Lung (tissue), 12 donors: ENCODE data around the gene WASF2. TPM values are rescaled to one million over a fixed set of nuclear protein-coding genes. Genes with fewer than 3 reads are reported as not detected.

Source experiments
- ATAC-seq: fragments of 200-7000 bp; cut with Tn5 transposase; one replicate; pipeline ENCODE4 v1.9.1; 2020; ENCODE audit warnings: moderate number of reproducible peaks; ENCODE audit not compliant: insufficient read depth, low FRiP score
- DNase-seq, 3 donors: peaks; one replicate each; pipeline ENCODE4 v3.0.0-alpha.2; 2013 to 2017
- H3K27ac ChIP-seq, 2 donors: one replicate each; pipeline ENCODE4 v1.5.1; 2013; ENCODE audit warnings: mild to moderate bottlenecking in 2 of 2, moderate library complexity in 2 of 2, control low read depth in 1 of 2, inconsistent platforms in 1 of 2, low read depth in 1 of 2, low read length in 1 of 2
- H3K27me3 ChIP-seq, 3 donors: one replicate each; pipeline ENCODE4 v1.5.1; 2013; ENCODE audit warnings: low read length in 2 of 3; ENCODE audit not compliant: control insufficient read depth in 3 of 3, insufficient read depth in 3 of 3
- H3K36me3 ChIP-seq, 4 donors: one replicate each; pipeline ENCODE4 v1.5.1; 2013; ENCODE audit warnings: low read length in 4 of 4, mild to moderate bottlenecking in 1 of 4, moderate library complexity in 1 of 4; ENCODE audit not compliant: control insufficient read depth in 4 of 4, insufficient read depth in 4 of 4
- H3K4me1 ChIP-seq, 5 donors: one replicate each; pipeline ENCODE4 v1.5.1; 2013; ENCODE audit warnings: low read length in 5 of 5, mild to moderate bottlenecking in 2 of 5, moderate library complexity in 1 of 5; ENCODE audit not compliant: control insufficient read depth in 5 of 5, insufficient read depth in 5 of 5
- H3K4me3 ChIP-seq: one replicate; pipeline ENCODE4 v1.5.1; 2013; ENCODE audit warnings: mild to moderate bottlenecking, control low read depth, moderate library complexity
- H3K9ac ChIP-seq, 2 donors: one replicate each; pipeline ENCODE4 v1.5.1; 2013; ENCODE audit warnings: low read length in 2 of 2, control low read depth in 1 of 2; ENCODE audit not compliant: insufficient read depth in 1 of 2
- H3K9me3 ChIP-seq, 4 donors: one replicate each; pipeline ENCODE4 v1.5.1; 2013; ENCODE audit warnings: low read length in 3 of 4, mild to moderate bottlenecking in 1 of 4, moderate library complexity in 1 of 4; ENCODE audit not compliant: control insufficient read depth in 4 of 4, insufficient read depth in 3 of 4
- WGBS, 2 donors: extraction: QIAGEN DNeasy Blood & Tissue Kit; methylation state at CpG; one replicate each; pipeline ENCODE4 v1.1.7; 2013; 5-methylcytosine and 5-hydroxymethylcytosine counted together
- polyA plus RNA-seq, 2 donors: library from polyadenylated mRNA; stranded (reverse); fragments of 200-250 nt; gene quantifications; one replicate each; pipeline ENCODE4 v1.2.1, GENCODE V29; 2013
- total RNA-seq, 2 donors: library from RNA; depleted of rRNA in 1 of 2; stranded (reverse); fragments of >200 nt in 1 of 2; gene quantifications; one replicate each; pipeline ENCODE4 v1.2.1, GENCODE V29; 2014 to 2021
- TF ChIP-seq, protein P1 (sequence below): IDR thresholded peaks from 2 replicates; pipeline ENCODE4 v1.5.1; 2012; ENCODE audit warnings: mild to moderate bottlenecking; ENCODE audit errors: control extremely low read depth, extremely low read depth
- donor health status: control.
- donor health status: control.
- donor health status: Bipolar disorder and iron deficiency.
- donor health status: healthy.
- donor health status: DM: yes; HTN: yes; CAD: no.

WASF2 gene
- total and polyA plus RNA-seq, 4 donors: 27.3 to 136 (median 49.5) TPM

- H3K27ac ChIP-seq: peak overlapping the region in 1 of 2 donors; percentile 59
- no peaks in the 10 kb centered on the region for H3K9me3 ChIP-seq
- no peak overlapping the region for H3K9ac ChIP-seq
- peaks cover 53 to 78% (median 65%) of the 10 kb centered on the region in 4 donors for H3K36me3 ChIP-seq
- ATAC-seq (no peak), DNase-seq (no peak)
- H3K27me3 ChIP-seq: no peaks in the 10 kb centered on the region
- TF ChIP-seq, protein P1, sequence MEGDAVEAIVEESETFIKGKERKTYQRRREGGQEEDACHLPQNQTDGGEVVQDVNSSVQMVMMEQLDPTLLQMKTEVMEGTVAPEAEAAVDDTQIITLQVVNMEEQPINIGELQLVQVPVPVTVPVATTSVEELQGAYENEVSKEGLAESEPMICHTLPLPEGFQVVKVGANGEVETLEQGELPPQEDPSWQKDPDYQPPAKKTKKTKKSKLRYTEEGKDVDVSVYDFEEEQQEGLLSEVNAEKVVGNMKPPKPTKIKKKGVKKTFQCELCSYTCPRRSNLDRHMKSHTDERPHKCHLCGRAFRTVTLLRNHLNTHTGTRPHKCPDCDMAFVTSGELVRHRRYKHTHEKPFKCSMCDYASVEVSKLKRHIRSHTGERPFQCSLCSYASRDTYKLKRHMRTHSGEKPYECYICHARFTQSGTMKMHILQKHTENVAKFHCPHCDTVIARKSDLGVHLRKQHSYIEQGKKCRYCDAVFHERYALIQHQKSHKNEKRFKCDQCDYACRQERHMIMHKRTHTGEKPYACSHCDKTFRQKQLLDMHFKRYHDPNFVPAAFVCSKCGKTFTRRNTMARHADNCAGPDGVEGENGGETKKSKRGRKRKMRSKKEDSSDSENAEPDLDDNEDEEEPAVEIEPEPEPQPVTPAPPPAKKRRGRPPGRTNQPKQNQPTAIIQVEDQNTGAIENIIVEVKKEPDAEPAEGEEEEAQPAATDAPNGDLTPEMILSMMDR: no peak
- no peak overlapping the region for H3K4me3 ChIP-seq
- WGBS, 2 donors: 61 to 62% methylated on average over 4 of the region's 4 CpGs
- H3K4me1 ChIP-seq: peaks cover 0 to 22% (median 4%) of the 10 kb centered on the region in 5 donors
Measured at GRCh38 chr1:27413004-27413403, 77.0 kb downstream of the WASF2 start.

DNA sequence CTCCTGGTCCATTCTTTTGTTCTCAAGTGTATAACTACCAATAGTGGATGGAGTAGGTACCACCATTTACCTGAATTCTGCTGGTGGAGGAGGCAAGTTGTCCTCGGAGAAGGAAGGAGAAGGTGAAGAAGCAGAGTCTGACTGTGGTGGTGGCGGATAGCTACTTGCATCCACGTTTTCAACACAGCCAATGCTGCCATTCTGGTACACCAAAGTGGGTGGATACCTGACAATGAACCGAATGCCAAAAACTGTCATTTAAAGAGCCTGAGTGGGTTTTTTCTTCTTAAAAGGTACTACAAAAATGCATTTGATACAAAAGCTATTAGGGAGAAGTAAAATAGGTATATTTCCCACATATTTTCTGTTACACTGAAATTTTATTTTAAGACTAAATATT, 77.5 kb downstream of the WASF2 start:
- no peak overlapping the region for H3K9ac ChIP-seq
- 87 to 98% methylated on average over 4 of the region's 4 CpGs for WGBS, 2 donors
- no peaks in the 10 kb centered on the region for H3K9me3 ChIP-seq
- TF ChIP-seq, protein P1: no peak
- no peaks in the 10 kb centered on the region for H3K27me3 ChIP-seq
- no peak for DNase-seq
- H3K4me1 ChIP-seq: peaks cover 0 to 19% (median 3%) of the 10 kb centered on the region in 5 donors
- ATAC-seq: no peak
- no peak overlapping the region for H3K4me3 ChIP-seq
- peaks cover 54 to 78% (median 64%) of the 10 kb centered on the region in 4 donors for H3K36me3 ChIP-seq
- H3K27ac ChIP-seq: no peak overlapping the region

DNA sequence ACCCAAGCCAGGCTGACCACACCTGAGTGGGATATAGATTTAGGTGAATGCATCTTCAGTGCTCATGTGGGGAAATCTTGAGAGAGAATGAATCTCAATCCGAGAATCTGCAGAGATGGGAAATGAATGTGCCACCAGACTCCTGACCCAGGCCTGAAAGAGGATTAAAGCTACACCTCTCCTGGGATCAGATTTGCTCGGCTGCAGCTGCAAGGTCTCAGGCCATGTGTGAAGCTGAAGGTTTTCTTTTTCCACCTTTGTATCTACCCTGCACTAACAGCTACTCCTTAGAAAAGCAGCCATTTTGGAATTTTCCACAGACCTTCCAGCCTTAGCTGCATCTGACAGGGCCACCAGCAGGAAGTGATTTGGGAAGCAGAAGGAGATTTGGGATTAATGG, 79.3 kb downstream of the WASF2 start:
- H3K9me3 ChIP-seq: no peaks in the 10 kb centered on the region
- H3K36me3 ChIP-seq: peaks cover 43 to 69% (median 60%) of the 10 kb centered on the region in 4 donors
- H3K4me3 ChIP-seq: no peak overlapping the region
- H3K27me3 ChIP-seq: no peaks in the 10 kb centered on the region
- no peak for ATAC-seq
- H3K9ac ChIP-seq: no peak overlapping the region
- no peak overlapping the region for H3K27ac ChIP-seq
- no peak for DNase-seq
- H3K4me1 ChIP-seq: peaks cover 0 to 9% (median 0%) of the 10 kb centered on the region in 5 donors
- WGBS, 2 donors: 91 to 95% methylated on average over 2 of the region's 2 CpGs
- TF ChIP-seq, protein P1: no peak

- H3K9me3 ChIP-seq: no peaks in the 10 kb centered on the region
- H3K36me3 ChIP-seq: peaks cover 35 to 67% (median 54%) of the 10 kb centered on the region in 4 donors
- 96 to 97% methylated on average over 11 of the region's 11 CpGs for WGBS, 2 donors
- H3K4me1 ChIP-seq: peaks cover 0 to 9% (median 0%) of the 10 kb centered on the region in 5 donors
- TF ChIP-seq, protein P1: no peak
- no peak overlapping the region for H3K9ac ChIP-seq
- no peak overlapping the region for H3K4me3 ChIP-seq
- H3K27ac ChIP-seq: no peak overlapping the region
- H3K27me3 ChIP-seq: no peaks in the 10 kb centered on the region
- ATAC-seq: no peak
- DNase-seq: no peak
Measured at GRCh38 chr1:27409669-27410068, 80.3 kb downstream of the WASF2 start.
